HK-2 (cell line): ENCODE results near the gene VARS1.
A peak's percentile ranks its signal among the peaks of the same experiment; 100 is the strongest.
"Not testable (repeated sequence)": the region's sequence is repeated elsewhere in the genome, so short reads cannot be mapped to it uniquely, and the experiment has no call there.

Experiments used
- DNase-seq: peaks from one replicate; pipeline ENCODE4 v3.0.0-alpha.2; 2018; ENCODE audit not compliant: unreplicated experiment

VARS1 gene

GRCh38 chr6:31822036-31822821, 26.7 kb upstream of the VARS1 start:
- DNase-seq: peak; percentile 76

- DNase-seq: no peak
Observed at GRCh38 chr6:31821301-31822035, 25.9 kb upstream of the VARS1 start.

GRCh38 chr6:31820399-31820798, 24.8 kb upstream of the VARS1 start:
- not testable (repeated sequence) for DNase-seq

- DNase-seq: no peak
Observed at GRCh38 chr6:31819871-31820299, 24.3 kb upstream of the VARS1 start.

GRCh38 chr6:31817929-31818511, 22.5 kb upstream of the VARS1 start:
- not testable (repeated sequence) for DNase-seq

GRCh38 chr6:31817133-31817928, 21.8 kb upstream of the VARS1 start:
- not testable (repeated sequence) for DNase-seq

- peak; percentile 98 for DNase-seq
Observed at GRCh38 chr6:31815025-31815838, 19.7 kb upstream of the VARS1 start, which contains the start of the genes HSPA1A and HSPA1L. TSS of gene HSPA1A (plus strand) at chr6:31815543. CDS start at chr6:31815757, 214 bp downstream. TSS of gene HSPA1L (minus strand) at chr6:31815283. CDS start at chr6:31811972, 3,311 bp downstream.

GRCh38 chr6:31814677-31815024, 19.1 kb upstream of the VARS1 start:
- peak; percentile 94 for DNase-seq

GRCh38 chr6:31813465-31813849, 17.9 kb upstream of the VARS1 start:
- DNase-seq: no peak

- no peak for DNase-seq
Observed at GRCh38 chr6:31811645-31812044, 16.1 kb upstream of the VARS1 start.

GRCh38 chr6:31808599-31808998, 13.0 kb upstream of the VARS1 start:
- DNase-seq: not testable (repeated sequence)

- peak; percentile 97 for DNase-seq
Observed at GRCh38 chr6:31806470-31807272, 11.1 kb upstream of the VARS1 start, which contains the start of gene LSM2. TSS of gene LSM2 (minus strand) at chr6:31806966. CDS start at chr6:31806757, 209 bp downstream.

GRCh38 chr6:31805939-31806469, 10.5 kb upstream of the VARS1 start:
- DNase-seq: no peak

GRCh38 chr6:31801031-31801927, 5.7 kb upstream of the VARS1 start:
- not testable (repeated sequence) for DNase-seq

GRCh38 chr6:31799781-31800180, 4.2 kb upstream of the VARS1 start:
- no peak for DNase-seq

GRCh38 chr6:31797588-31797987, 2.0 kb upstream of the VARS1 start:
- no peak for DNase-seq

- no peak for DNase-seq
Observed at GRCh38 chr6:31796993-31797385, 1.4 kb upstream of the VARS1 start.

GRCh38 chr6:31794866-31795615, 511 bp downstream of the VARS1 start:
- no peak for DNase-seq
